Transverse colon (tissue), 4 donors: ENCODE measurements around the gene MEGF11.

Experiments
- EP300 ChIP-seq: sonication (generic); formaldehyde crosslinking; IDR thresholded peaks from one replicate; pipeline ENCODE4 v1.6.1; 2017; ENCODE audit warnings: antibody characterized with exemption, low read depth
- POLR2AphosphoS5 ChIP-seq, 3 donors: sonication (generic); formaldehyde crosslinking; IDR thresholded peaks; one replicate each; pipeline ENCODE4 v1.6.1; 2016; ENCODE audit warnings: antibody characterized with exemption in 3 of 3
- TF ChIP-seq, protein P1 (sequence below), 5 experiments: fragments of 200-600 bp in 3 of 5; fragments of 450-650 bp in 2 of 5; sonication (generic) in 3 of 5; IDR thresholded peaks; 1 replicate in 2 of 5; 2 replicates in 3 of 5; pipeline ENCODE4 v1.5.1; 2016 to 2017; ENCODE audit warnings: antibody characterized with exemption in 5 of 5, inconsistent platforms in 3 of 5, mild to moderate bottlenecking in 2 of 5, moderate library complexity in 1 of 5

DNA sequence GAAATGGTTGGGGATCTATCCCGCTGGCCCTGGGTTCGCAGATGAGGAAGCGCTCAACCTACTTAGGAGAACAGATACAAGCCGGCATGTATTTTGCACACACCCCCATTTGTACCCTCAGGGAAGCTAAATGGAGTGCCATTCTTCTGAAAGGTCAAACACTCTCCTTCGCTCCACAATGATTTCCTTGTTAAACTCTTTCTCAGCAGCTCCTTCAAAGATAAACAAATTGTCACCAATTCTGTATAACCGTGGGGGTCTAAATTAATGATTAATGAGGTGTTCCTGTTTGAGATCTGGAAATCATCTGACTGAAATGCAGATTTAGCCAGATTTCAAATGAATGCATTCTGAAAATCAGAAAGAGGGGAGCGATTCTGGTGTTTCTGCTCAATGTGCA is 124.0 kb downstream of the MEGF11 start:
- TF ChIP-seq, protein P1, sequence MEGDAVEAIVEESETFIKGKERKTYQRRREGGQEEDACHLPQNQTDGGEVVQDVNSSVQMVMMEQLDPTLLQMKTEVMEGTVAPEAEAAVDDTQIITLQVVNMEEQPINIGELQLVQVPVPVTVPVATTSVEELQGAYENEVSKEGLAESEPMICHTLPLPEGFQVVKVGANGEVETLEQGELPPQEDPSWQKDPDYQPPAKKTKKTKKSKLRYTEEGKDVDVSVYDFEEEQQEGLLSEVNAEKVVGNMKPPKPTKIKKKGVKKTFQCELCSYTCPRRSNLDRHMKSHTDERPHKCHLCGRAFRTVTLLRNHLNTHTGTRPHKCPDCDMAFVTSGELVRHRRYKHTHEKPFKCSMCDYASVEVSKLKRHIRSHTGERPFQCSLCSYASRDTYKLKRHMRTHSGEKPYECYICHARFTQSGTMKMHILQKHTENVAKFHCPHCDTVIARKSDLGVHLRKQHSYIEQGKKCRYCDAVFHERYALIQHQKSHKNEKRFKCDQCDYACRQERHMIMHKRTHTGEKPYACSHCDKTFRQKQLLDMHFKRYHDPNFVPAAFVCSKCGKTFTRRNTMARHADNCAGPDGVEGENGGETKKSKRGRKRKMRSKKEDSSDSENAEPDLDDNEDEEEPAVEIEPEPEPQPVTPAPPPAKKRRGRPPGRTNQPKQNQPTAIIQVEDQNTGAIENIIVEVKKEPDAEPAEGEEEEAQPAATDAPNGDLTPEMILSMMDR (IDR thresholded peaks at IDR 0.05), result no peak
- TF ChIP-seq EP300 (no peak), POLR2AphosphoS5 (IDR thresholded peaks at IDR 0.05) (no peak)
